Loucy (cell line): ENCODE measurements around the gene MALT1.

Source experiments
- CTCF ChIP-seq: fragments of 200-600 bp; sonication (generic); conservative IDR thresholded peaks from 2 replicates; pipeline ENCODE4 v1.5.1; 2014; ENCODE audit warnings: mild to moderate bottlenecking, antibody characterized with exemption, low read length
- EZH2phosphoT487 ChIP-seq: fragments of 200-600 bp; IDR thresholded peaks from 2 replicates; pipeline ENCODE4 v1.6.1; 2018; ENCODE audit warnings: antibody characterized with exemption, mild to moderate bottlenecking, moderate library complexity, borderline replicate concordance

- TF ChIP-seq CTCF (no peak), EZH2phosphoT487 (no peak)
These were observed 2.9 kb downstream of the MALT1 start for GRCh38 chr18:58674159-58674558.
